GM19467 (cell line): ENCODE data around the gene ERMAP.
"Not testable (repeated sequence)": the region's sequence is repeated elsewhere in the genome, so short reads cannot be mapped to it uniquely, and the experiment has no call there.

ENCODE experiments used
- ATAC-seq: cut with Tn5 transposase; IDR thresholded peaks from one replicate; pipeline ENCODE4 v1.9.1; 2021; ENCODE audit warnings: mild to moderate bottlenecking, moderate library complexity; ENCODE audit not compliant: unreplicated experiment

Gene ERMAP

GRCh38 chr1:42806593-42806992 is 10.3 kb upstream of the ERMAP start:
- ATAC-seq: no peak

DNA sequence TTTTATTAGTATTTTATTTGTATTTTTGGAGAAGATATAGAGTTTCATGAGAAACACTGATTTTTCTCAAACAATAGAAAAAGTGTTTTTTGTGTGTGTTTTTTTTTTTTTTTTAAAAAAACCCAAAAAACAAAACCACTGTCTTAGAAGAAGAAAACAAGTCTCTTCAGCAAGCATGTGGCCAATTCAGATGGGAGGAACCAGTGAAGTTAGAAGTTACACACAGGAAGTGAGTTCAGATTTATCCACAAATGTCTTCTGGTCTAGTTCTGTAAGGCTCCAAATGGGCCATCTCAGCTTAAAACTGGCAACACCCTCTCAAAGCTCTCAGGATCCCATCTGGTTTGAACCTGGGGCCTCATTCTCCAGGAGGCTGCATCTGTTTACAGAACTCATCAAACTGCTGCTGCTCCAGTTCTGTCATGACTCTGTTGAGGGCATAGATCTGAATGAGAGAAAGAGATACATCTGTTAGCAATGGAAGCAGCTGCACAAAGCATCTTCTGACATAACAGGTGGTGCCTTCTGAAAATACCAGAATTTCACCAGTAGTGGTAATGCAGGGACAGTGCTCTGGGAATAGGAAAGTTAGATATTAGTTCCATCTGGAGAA is 9.8 kb upstream of the ERMAP start:
- no peak for ATAC-seq

GRCh38 chr1:42814815-42815214 is 2.1 kb upstream of the ERMAP start:
- ATAC-seq: not testable (repeated sequence)

DNA sequence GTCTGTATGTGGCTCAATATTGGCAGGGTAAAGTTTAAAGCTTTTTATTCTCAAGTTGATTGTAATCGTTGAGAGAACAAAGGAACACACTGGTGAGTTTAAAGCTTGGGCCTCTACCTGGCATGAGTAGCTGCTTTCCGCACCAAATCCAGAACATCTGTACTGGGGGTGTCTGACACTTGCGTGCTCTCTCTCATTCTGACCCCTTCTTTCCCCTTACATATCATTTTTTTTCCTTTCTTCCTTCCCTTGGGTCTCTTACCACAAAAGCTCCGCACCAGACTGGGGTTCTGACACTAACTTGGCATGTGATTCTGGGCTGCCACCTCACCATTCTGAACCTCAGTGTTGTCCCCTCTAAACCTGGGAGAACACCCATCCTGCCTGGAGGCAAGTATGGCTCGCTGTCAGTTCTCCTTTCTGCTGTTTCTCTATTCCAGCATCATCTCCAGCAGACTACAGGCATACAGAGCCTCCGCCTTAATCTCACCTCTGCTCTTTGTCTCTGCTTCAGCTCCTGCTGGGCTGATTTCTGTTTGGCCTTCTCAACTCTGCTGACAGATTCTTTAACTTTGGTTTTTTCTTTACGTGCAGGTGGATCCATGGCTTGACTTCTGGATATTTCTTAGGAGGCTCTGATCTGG is 859 bp upstream of the ERMAP start:
- no peak for ATAC-seq

- ATAC-seq: no peak
Measured at GRCh38 chr1:42817440-42817767, 482 bp downstream of the ERMAP start.

- no peak for ATAC-seq
Measured at GRCh38 chr1:42817976-42818375, 1.1 kb downstream of the ERMAP start.

DNA sequence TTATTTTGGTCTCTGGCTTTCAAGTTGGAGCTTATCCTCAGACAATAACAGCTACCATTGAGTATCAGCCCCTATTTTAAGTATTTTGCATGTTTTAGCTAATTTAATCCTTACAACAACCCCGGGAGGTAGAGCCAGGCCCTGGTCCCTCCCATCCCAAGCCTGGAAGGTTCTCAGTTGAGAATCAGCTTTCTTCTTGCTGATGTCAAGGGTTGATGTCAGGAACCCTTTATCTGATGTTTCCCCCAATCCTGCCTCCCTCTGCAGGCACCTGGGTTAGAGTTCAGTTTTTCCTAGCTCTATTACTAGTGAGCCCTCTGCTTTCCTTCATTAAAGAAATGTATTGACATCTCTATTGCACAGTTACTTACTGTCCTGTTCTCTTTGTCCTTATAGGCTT is 3.9 kb downstream of the ERMAP start:
- no peak for ATAC-seq

- no peak for ATAC-seq
Measured at GRCh38 chr1:42821690-42822089, 4.8 kb downstream of the ERMAP start.

DNA sequence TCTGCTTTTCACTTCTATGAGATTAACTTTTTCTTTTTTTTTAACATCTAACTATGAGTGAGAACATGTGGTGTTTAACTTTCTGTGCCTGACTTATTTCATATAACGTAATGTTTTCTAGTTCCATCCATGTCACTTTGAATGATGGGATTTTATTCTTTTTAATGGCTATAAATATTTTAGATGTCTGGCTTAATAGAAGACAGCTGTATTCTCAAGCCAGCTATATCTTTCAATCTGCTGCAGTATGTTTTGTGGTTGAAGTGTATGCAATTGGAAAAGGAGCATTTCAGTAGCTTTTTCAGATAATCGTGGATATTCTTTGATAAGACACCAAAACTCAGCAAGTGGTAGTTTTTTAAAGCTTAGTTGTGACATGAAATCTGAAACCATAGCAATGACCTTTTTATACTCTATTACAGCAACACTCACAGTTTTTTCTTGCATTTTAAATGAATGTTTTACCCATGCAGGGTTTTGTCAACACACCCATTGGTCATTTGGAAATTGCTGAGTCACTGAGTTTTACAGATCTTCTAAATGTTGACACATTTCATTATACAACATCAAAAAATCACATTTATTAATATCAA is 6.0 kb downstream of the ERMAP start:
- no peak for ATAC-seq

GRCh38 chr1:42824481-42825035 is 7.6 kb downstream of the ERMAP start:
- no peak for ATAC-seq

- no peak for ATAC-seq
Measured at GRCh38 chr1:42825036-42825851, 8.3 kb downstream of the ERMAP start.

- no peak for ATAC-seq
Measured at GRCh38 chr1:42830631-42831030, 13.7 kb downstream of the ERMAP start.

- no peak for ATAC-seq
Measured at GRCh38 chr1:42831273-42831672, 14.4 kb downstream of the ERMAP start.

DNA sequence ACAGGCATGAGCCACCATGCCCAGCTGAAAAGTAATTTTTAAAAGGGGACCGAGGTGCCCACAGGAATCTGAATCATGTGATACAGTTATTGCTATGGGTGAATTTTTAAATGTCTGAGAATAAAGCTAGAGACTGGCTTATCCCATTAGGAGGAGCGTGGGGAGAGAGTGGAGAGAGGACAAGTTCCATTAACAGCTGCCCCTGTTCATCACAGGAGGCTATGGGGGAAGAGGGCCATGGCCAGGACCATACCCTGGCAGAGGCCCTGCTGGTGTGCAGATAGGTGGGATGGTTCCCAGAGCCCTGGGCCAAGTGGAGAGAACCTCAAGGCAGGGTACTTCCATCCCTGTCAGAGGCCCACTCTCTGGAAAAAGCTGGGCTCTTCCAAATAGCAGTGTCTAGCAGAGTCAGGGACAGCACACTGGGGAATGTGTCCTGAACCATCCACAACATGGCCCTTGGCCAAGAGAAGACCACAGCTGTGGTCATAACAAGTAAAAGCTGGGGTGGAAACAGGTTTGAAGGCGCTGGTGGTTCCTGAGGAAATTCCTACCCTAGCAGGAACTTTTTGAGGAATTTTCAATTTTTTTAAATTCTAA is 15.8 kb downstream of the ERMAP start:
- no peak for ATAC-seq

GRCh38 chr1:42833981-42834380 is 17.1 kb downstream of the ERMAP start:
- no peak for ATAC-seq

GRCh38 chr1:42834803-42835202 is 17.9 kb downstream of the ERMAP start:
- no peak for ATAC-seq

DNA sequence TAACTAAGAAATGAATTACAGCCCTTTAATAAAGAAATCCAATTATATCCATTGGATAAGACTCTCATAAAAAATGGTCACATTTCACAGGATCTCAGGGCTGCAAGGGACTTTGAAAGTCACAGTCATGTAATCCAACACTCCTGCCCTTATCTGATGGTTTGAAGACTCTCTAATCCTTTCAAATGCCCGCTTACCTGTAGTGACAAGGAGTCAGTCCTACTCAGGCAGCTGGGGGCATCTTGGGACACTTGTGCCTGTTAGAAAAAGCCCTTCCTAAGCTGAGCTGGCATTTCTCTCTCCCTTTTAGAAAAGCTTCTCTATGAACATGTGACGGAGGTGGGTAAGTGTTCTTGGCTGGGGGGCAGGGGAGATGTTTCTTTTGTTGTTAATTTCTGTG is 18.5 kb downstream of the ERMAP start:
- ATAC-seq: no peak

DNA sequence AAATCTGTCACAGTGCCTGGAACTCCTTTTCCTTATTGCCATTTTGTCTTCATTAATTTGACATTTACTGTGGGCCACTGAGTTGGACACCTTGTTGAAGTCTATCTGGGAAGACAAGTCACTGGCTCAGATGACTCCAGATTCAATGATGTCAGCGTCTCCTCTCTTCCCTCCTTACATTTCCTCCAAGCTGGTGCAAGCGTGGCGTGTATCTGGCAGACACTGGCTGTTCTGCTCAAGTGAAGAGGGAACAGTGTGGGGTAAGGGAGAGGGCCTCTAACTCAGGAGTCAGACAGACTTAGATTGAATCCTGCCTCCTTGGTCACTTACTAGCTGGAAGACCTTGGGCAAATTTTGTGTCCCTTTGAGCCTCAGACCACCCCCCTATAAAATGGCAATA is 20.8 kb downstream of the ERMAP start:
- no peak for ATAC-seq

- ATAC-seq: no peak
Measured at GRCh38 chr1:42838482-42839190, 21.7 kb downstream of the ERMAP start.

GRCh38 chr1:42841010-42841409 is 24.1 kb downstream of the ERMAP start:
- ATAC-seq: no peak
